Measurements from ENCODE around the gene CDK5RAP1.

The CDK5RAP1 gene

GRCh38 chr20:33328157-33329137, 72.9 kb downstream of the CDK5RAP1 start:
- no peak for DNase-seq

- DNase-seq = no peak
These were observed 76.0 kb downstream of the CDK5RAP1 start for GRCh38 chr20:33325350-33325749.

GRCh38 chr20:33323236-33323635, 78.1 kb downstream of the CDK5RAP1 start:
- no peak for DNase-seq

GRCh38 chr20:33322456-33322855, 78.9 kb downstream of the CDK5RAP1 start:
- no peak for DNase-seq

- DNase-seq = no peak
These were observed 81.3 kb downstream of the CDK5RAP1 start for GRCh38 chr20:33320006-33320405.

- peak; percentile 12 for DNase-seq
These were observed 83.3 kb downstream of the CDK5RAP1 start for GRCh38 chr20:33318096-33318429.

GRCh38 chr20:33317424-33318095, 83.8 kb downstream of the CDK5RAP1 start:
- no peak for DNase-seq

GRCh38 chr20:33316958-33317357, 84.4 kb downstream of the CDK5RAP1 start:
- no peak for DNase-seq

- no peak for DNase-seq
These were observed 85.0 kb downstream of the CDK5RAP1 start for GRCh38 chr20:33316343-33316742.

GRCh38 chr20:33313686-33314314, 87.5 kb downstream of the CDK5RAP1 start:
- DNase-seq = no peak

GRCh38 chr20:33312583-33312982, 88.7 kb downstream of the CDK5RAP1 start:
- no peak for DNase-seq

GRCh38 chr20:33311996-33312395, 89.3 kb downstream of the CDK5RAP1 start:
- no peak for DNase-seq

GRCh38 chr20:33311011-33311410, 90.3 kb downstream of the CDK5RAP1 start:
- DNase-seq = no peak

- DNase-seq = no peak
These were observed 90.9 kb downstream of the CDK5RAP1 start for GRCh38 chr20:33310327-33310899.

GRCh38 chr20:33309631-33310030, 91.7 kb downstream of the CDK5RAP1 start:
- peak; percentile 84 for DNase-seq

Measured in NCI-H345 (cell line).